Endometrial microvascular endothelial cells (primary cell): ENCODE measurements around the gene TRNT1. TPM values are rescaled to one million over a fixed set of nuclear protein-coding genes. Genes with fewer than 3 reads are reported as not detected.

Experiments used
- in situ Hi-C: cut with HindIII; loops from 2 replicates; pipeline ENCODE4 v1.10.0; 2017; ENCODE audit warnings: low sequenced_read_pairs, low pct_unique_long_range_greater_than_20kb; ENCODE audit errors: inconsistent ontology term
- total RNA-seq: library from RNA; depleted of rRNA; stranded (reverse); fragments of >200 nt; gene quantifications from one replicate; pipeline ENCODE4 v1.2.3, GENCODE V29; 2015; ENCODE audit errors: inconsistent ontology term

Gene TRNT1
- total RNA-seq, 1 donor from 2014 or later = 32.6 TPM

- in situ Hi-C loops = no loop called here
These were observed 34.1 kb downstream of the TRNT1 start for GRCh38 chr3:3160826-3161225.

GRCh38 chr3:3165241-3165640, 38.5 kb downstream of the TRNT1 start:
- in situ Hi-C loops = no loop called here

GRCh38 chr3:3165650-3166049, 38.9 kb downstream of the TRNT1 start:
- in situ Hi-C loops = no loop called here

- in situ Hi-C loops = no loop called here
These were observed 44.3 kb downstream of the TRNT1 start for GRCh38 chr3:3170998-3171397.

GRCh38 chr3:3172627-3173026, 45.9 kb downstream of the TRNT1 start:
- in situ Hi-C loops = no loop called here

- in situ Hi-C loops = no loop called here
These were observed 51.2 kb downstream of the TRNT1 start for GRCh38 chr3:3177861-3178497.

GRCh38 chr3:3178498-3179328, 52.0 kb downstream of the TRNT1 start:
- in situ Hi-C loops = no loop called here

GRCh38 chr3:3179407-3180094, 52.8 kb downstream of the TRNT1 start, which contains the start of gene CRBN:
Gene CRBN, minus strand, starts transcription at chr3:3179691. Its CDS starts 4 bp downstream, at chr3:3179687.
- in situ Hi-C loops = no loop called here

GRCh38 chr3:3180456-3180855, 53.7 kb downstream of the TRNT1 start:
- in situ Hi-C loops = no loop called here

GRCh38 chr3:3184876-3185275, 58.1 kb downstream of the TRNT1 start:
- in situ Hi-C loops = no loop called here

- in situ Hi-C loops = no loop called here
These were observed 62.5 kb downstream of the TRNT1 start for GRCh38 chr3:3189102-3189727.

GRCh38 chr3:3189961-3190360, 63.2 kb downstream of the TRNT1 start:
- in situ Hi-C loops = no loop called here

- in situ Hi-C loops = no loop called here
These were observed 65.0 kb downstream of the TRNT1 start for GRCh38 chr3:3191675-3192285.

- in situ Hi-C loops = no loop called here
These were observed 65.5 kb downstream of the TRNT1 start for GRCh38 chr3:3192286-3192675.

GRCh38 chr3:3194861-3195260, 68.1 kb downstream of the TRNT1 start:
- in situ Hi-C loops = no loop called here

- in situ Hi-C loops = no loop called here
These were observed 69.6 kb downstream of the TRNT1 start for GRCh38 chr3:3196148-3196861.
